ENCODE data around the gene NWD2. TPM values are rescaled to one million over a fixed set of nuclear protein-coding genes. Genes with fewer than 3 reads are reported as not detected.

Gene NWD2
- polyA plus RNA-seq, 1 donor (not counting 4 experiments of a cell fraction or from before 2014, with no cell fraction given), result 0.10 TPM

GRCh38 chr4:37385424-37385823 lies 140.9 kb downstream of the NWD2 start:
- DNase-seq (ENCODE audit: low read depth, low spot score) (no peak), FAIRE-seq (no peak)
- Histone ChIP-seq H2AFZ (ENCODE audit: control insufficient read depth, low read length) (no peak overlapping the region), H3K9ac (ENCODE audit: control insufficient read depth, extremely low read depth, insufficient read depth, low read length) (no peak overlapping the region), H3K79me2 (ENCODE audit: control insufficient read depth, insufficient read depth, low read length) (no peaks in the 10 kb centered on the region), H3K36me3 (ENCODE audit: control insufficient read depth in 2 of 2, extremely low read depth in 1 of 2, insufficient read depth in 2 of 2, low read length in 2 of 2) (no peaks in the 10 kb centered on the region), H3K4me2 (ENCODE audit: control insufficient read depth, extremely low read depth, insufficient read depth, low read depth, low read length) (no peak overlapping the region), H3K9me3 (ENCODE audit: control insufficient read depth, low read depth, low read length) (no peaks in the 10 kb centered on the region), H3K4me1 (ENCODE audit: control insufficient read depth, extremely low read depth, insufficient read depth, low read length) (no peaks in the 10 kb centered on the region), H3K9me1 (ENCODE audit: control insufficient read depth, extremely low read depth, insufficient read depth, low read length) (no peaks in the 10 kb centered on the region), H3K27me3 (ENCODE audit: control insufficient read depth, extremely low read depth, insufficient read depth, low read length) (no peaks in the 10 kb centered on the region), H3K27ac (ENCODE audit: control insufficient read depth, insufficient read depth, low read length) (no peak overlapping the region), H4K20me1 (ENCODE audit: control insufficient read depth, extremely low read depth, insufficient read depth, low read length) (no peaks in the 10 kb centered on the region), H3K4me3 (ENCODE audit: control insufficient read depth in 2 of 3, extremely low read depth in 1 of 3, insufficient read depth in 2 of 3, low read depth in 1 of 3, low read length in 3 of 3) (no peak overlapping the region)
- dilution Hi-C loops (cut with MboI; ENCODE audit: extremely low pct_ligation_motif_present, low sequenced_read_pairs), result no loop called here
- TF ChIP-seq EZH2 (IDR thresholded peaks at IDR 0.05; ENCODE audit: low read length), result no peak
- TF ChIP-seq CTCF (optimal IDR thresholded peaks at IDR 0.05 in 1 of 3, IDR thresholded peaks at IDR 0.05 in 1 of 3, conservative IDR thresholded peaks at IDR 0.05 in 1 of 3; ENCODE audit: extremely low read depth in 1 of 3, insufficient read depth in 2 of 3, low read length in 3 of 3), result no peak

GRCh38 chr4:37388681-37389365 lies 144.3 kb downstream of the NWD2 start:
- Histone ChIP-seq H3K27ac (ENCODE audit: control insufficient read depth, insufficient read depth, low read length) (no peak overlapping the region), H3K9me3 (ENCODE audit: control insufficient read depth, low read depth, low read length) (no peaks in the 10 kb centered on the region), H3K4me1 (ENCODE audit: control insufficient read depth, extremely low read depth, insufficient read depth, low read length) (no peaks in the 10 kb centered on the region), H2AFZ (ENCODE audit: control insufficient read depth, low read length) (no peak overlapping the region), H3K9me1 (ENCODE audit: control insufficient read depth, extremely low read depth, insufficient read depth, low read length) (no peaks in the 10 kb centered on the region), H3K4me2 (ENCODE audit: control insufficient read depth, extremely low read depth, insufficient read depth, low read depth, low read length) (no peak overlapping the region), H3K79me2 (ENCODE audit: control insufficient read depth, insufficient read depth, low read length) (no peaks in the 10 kb centered on the region), H3K36me3 (ENCODE audit: control insufficient read depth in 2 of 2, extremely low read depth in 1 of 2, insufficient read depth in 2 of 2, low read length in 2 of 2) (no peaks in the 10 kb centered on the region), H3K9ac (ENCODE audit: control insufficient read depth, extremely low read depth, insufficient read depth, low read length) (no peak overlapping the region), H3K27me3 (ENCODE audit: control insufficient read depth, extremely low read depth, insufficient read depth, low read length) (no peaks in the 10 kb centered on the region), H4K20me1 (ENCODE audit: control insufficient read depth, extremely low read depth, insufficient read depth, low read length) (no peaks in the 10 kb centered on the region), H3K4me3 (ENCODE audit: control insufficient read depth in 2 of 3, extremely low read depth in 1 of 3, insufficient read depth in 2 of 3, low read depth in 1 of 3, low read length in 3 of 3) (no peak overlapping the region)
- no peak for TF ChIP-seq EZH2 (IDR thresholded peaks at IDR 0.05; ENCODE audit: low read length)
- no peak for TF ChIP-seq CTCF (optimal IDR thresholded peaks at IDR 0.05 in 1 of 3, IDR thresholded peaks at IDR 0.05 in 1 of 3, conservative IDR thresholded peaks at IDR 0.05 in 1 of 3; ENCODE audit: extremely low read depth in 1 of 3, insufficient read depth in 2 of 3, low read length in 3 of 3)
- FAIRE-seq (no peak), DNase-seq (ENCODE audit: low read depth, low spot score) (no peak)
- dilution Hi-C loops (cut with MboI; ENCODE audit: extremely low pct_ligation_motif_present, low sequenced_read_pairs), result no loop called here

Measured in keratinocyte (primary cell).